ENCODE measurements around the gene AQP7. TPM values are rescaled to one million over a fixed set of nuclear protein-coding genes. Genes with fewer than 3 reads are reported as not detected.

Gene AQP7
- total RNA-seq, 1 donor from 2014 or later, result 1.7 TPM

DNA sequence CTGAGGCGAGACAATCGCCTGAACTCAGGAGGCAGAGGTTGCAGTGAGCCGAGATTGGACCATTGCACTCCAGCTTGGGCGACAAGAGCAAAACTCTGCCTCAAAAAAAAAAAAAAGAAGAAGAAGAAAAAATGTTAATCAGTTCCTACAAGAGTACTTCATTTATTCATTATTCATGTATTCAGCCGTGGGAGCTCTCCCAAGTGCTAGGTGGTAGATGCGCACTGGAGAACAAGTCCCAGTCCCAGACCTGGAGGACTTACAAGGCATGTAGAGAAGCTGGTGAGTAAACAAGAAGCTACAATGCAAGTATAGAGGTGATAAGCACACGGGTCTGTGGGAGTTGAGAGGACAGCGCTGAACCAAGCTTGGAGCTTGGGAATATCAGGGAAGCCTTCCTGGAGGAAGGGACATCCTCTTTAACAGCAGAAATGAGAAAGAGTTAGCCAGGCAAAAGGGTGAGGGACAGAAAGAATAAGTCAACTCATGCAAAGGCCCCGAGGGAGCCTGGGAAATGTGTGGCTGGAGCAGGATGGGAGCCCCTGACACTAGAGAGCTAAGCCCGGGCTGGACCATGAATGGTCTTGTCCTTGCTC lies 17.4 kb upstream of the AQP7 start:
- no peak overlapping the region for H3K4me3 Mint-ChIP-seq
- no peaks in the 10 kb centered on the region for H3K36me3 Mint-ChIP-seq
- peaks cover 7% of the 10 kb centered on the region for H3K4me1 Mint-ChIP-seq
- H3K27me3 Mint-ChIP-seq (ENCODE audit: low read depth), result peaks cover 8% of the 10 kb centered on the region
- no peaks in the 10 kb centered on the region for H3K9me3 Mint-ChIP-seq
- no peak overlapping the region for H3K27ac Mint-ChIP-seq
- no peak for DNase-seq (ENCODE audit: low spot score in 2 of 2, unreplicated experiment in 2 of 2)
- TF ChIP-seq, protein P1, sequence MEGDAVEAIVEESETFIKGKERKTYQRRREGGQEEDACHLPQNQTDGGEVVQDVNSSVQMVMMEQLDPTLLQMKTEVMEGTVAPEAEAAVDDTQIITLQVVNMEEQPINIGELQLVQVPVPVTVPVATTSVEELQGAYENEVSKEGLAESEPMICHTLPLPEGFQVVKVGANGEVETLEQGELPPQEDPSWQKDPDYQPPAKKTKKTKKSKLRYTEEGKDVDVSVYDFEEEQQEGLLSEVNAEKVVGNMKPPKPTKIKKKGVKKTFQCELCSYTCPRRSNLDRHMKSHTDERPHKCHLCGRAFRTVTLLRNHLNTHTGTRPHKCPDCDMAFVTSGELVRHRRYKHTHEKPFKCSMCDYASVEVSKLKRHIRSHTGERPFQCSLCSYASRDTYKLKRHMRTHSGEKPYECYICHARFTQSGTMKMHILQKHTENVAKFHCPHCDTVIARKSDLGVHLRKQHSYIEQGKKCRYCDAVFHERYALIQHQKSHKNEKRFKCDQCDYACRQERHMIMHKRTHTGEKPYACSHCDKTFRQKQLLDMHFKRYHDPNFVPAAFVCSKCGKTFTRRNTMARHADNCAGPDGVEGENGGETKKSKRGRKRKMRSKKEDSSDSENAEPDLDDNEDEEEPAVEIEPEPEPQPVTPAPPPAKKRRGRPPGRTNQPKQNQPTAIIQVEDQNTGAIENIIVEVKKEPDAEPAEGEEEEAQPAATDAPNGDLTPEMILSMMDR (IDR thresholded peaks at IDR 0.05; ENCODE audit: unreplicated experiment), result no peak

DNA sequence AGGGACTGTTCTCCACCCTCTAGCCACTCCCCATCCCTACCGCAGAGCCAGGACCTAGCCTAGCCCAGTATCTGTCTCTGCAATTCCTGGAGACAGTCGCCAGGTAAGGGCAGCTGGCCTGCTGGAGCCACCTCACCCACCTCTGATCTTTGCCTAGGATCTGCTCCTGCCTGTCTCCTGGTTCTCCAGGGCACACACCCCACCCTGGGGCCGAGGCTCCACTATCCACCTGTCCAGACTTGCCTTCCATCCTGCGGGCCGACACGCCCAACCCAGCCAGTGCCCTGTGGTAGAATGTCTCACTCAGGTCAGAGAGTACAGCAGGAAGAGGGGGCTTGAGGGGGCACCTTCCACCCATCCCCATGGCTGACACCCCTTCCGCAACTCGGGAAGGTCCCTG lies 15.7 kb upstream of the AQP7 start:
- Mint-ChIP-seq H3K36me3 (no peaks in the 10 kb centered on the region), H3K4me3 (no peak overlapping the region), H3K27me3 (ENCODE audit: low read depth) (peaks cover 8% of the 10 kb centered on the region), H3K9me3 (no peaks in the 10 kb centered on the region), H3K4me1 (peaks cover 9% of the 10 kb centered on the region), H3K27ac (no peak overlapping the region)
- TF ChIP-seq, protein P1 (IDR thresholded peaks at IDR 0.05; ENCODE audit: unreplicated experiment), result no peak
- no peak for DNase-seq (ENCODE audit: low spot score in 2 of 2, unreplicated experiment in 2 of 2)

DNA sequence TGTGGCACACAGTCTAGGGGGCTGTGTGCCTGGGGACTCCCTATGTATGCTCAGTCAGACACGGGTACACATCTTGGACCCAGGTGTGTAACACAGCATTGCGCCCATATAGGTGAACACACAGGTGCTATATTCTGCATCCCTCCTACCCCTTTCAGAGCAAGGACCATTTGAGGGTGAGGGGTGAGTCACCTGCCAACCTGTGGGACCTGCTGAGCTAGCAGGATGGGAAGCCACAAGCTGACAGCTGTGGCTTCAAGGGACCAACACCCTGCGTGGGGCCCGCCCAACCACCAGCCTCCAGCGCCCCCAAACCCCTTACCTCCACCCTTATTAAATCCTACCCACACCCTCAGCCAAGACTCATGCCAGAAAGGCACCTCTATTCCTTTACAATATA lies 14.6 kb upstream of the AQP7 start:
- Mint-ChIP-seq H3K4me3 (no peak overlapping the region), H3K27me3 (ENCODE audit: low read depth) (peaks cover 8% of the 10 kb centered on the region), H3K36me3 (no peaks in the 10 kb centered on the region), H3K27ac (no peak overlapping the region), H3K9me3 (no peaks in the 10 kb centered on the region), H3K4me1 (peaks cover 9% of the 10 kb centered on the region)
- TF ChIP-seq, protein P1 (IDR thresholded peaks at IDR 0.05; ENCODE audit: unreplicated experiment), result no peak
- DNase-seq (ENCODE audit: low spot score in 2 of 2, unreplicated experiment in 2 of 2), result no peak

DNA sequence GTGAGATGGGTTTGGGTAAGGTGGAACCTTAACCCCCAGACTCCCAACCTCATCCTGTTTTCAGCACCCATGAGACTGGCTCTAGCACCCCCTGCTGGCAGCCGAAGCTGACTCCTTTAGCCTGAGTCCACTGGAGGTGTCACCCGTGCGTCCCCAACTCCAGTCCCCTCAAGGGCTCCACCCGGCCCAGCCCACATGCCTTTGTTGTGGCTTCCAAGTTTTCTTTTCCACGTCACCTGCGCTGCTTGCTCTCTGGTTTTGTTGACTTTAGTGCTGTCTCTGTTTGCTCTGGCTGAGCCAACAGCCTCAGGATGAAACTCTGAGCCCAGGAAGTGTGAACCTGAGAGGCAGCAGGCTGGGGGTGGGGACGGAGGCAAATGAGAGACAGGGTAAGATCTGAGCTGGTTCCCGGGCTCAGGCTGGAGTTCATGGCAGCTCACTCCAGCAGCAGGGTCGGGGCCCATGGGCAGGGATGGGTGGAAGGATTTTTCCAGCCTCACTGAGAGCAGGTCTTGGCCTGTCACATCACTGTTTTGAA lies 13.2 kb upstream of the AQP7 start:
- Mint-ChIP-seq H3K4me1 (peaks cover 9% of the 10 kb centered on the region), H3K4me3 (no peak overlapping the region), H3K36me3 (no peaks in the 10 kb centered on the region), H3K27me3 (ENCODE audit: low read depth) (peaks cover 8% of the 10 kb centered on the region), H3K9me3 (no peaks in the 10 kb centered on the region), H3K27ac (no peak overlapping the region)
- peak; percentile 39 to 66 for DNase-seq (ENCODE audit: low spot score in 2 of 2, unreplicated experiment in 2 of 2)
- TF ChIP-seq, protein P1 (IDR thresholded peaks at IDR 0.05; ENCODE audit: unreplicated experiment), result peak; percentile 55

- no peaks in the 10 kb centered on the region for H3K9me3 Mint-ChIP-seq
- no peak overlapping the region for H3K27ac Mint-ChIP-seq
- peaks cover 3% of the 10 kb centered on the region for H3K27me3 Mint-ChIP-seq (ENCODE audit: low read depth)
Observed at GRCh38 chr9:33414889-33415500, 12.6 kb upstream of the AQP7 start.

More at GRCh38 chr9:33414889-33415500, 12.6 kb upstream of the AQP7 start:
- no peak for DNase-seq (ENCODE audit: low spot score in 2 of 2, unreplicated experiment in 2 of 2)
- Mint-ChIP-seq H3K4me3 (no peak overlapping the region), H3K36me3 (no peaks in the 10 kb centered on the region), H3K4me1 (peaks cover 9% of the 10 kb centered on the region)
- TF ChIP-seq, protein P1 (IDR thresholded peaks at IDR 0.05; ENCODE audit: unreplicated experiment), result no peak

All from mesothelial cell of epicardium (in vitro differentiated cells).